Airway epithelial cell (primary cell): Measurements from ENCODE around the gene FBXO36. TPM values are rescaled to one million over a fixed set of nuclear protein-coding genes. Genes with fewer than 3 reads are reported as not detected.

Experiments
- total RNA-seq: library from RNA; depleted of rRNA; stranded (reverse); fragments of >200 nt; gene quantifications from 2 replicates; pipeline ENCODE4 v1.2.3, GENCODE V29; 2015

Gene FBXO36, protein sequence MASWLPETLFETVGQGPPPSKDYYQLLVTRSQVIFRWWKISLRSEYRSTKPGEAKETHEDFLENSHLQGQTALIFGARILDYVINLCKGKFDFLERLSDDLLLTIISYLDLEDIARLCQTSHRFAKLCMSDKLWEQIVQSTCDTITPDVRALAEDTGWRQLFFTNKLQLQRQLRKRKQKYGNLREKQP
- total RNA-seq = 3.3 and 4.0 TPM in 2 replicates

DNA sequence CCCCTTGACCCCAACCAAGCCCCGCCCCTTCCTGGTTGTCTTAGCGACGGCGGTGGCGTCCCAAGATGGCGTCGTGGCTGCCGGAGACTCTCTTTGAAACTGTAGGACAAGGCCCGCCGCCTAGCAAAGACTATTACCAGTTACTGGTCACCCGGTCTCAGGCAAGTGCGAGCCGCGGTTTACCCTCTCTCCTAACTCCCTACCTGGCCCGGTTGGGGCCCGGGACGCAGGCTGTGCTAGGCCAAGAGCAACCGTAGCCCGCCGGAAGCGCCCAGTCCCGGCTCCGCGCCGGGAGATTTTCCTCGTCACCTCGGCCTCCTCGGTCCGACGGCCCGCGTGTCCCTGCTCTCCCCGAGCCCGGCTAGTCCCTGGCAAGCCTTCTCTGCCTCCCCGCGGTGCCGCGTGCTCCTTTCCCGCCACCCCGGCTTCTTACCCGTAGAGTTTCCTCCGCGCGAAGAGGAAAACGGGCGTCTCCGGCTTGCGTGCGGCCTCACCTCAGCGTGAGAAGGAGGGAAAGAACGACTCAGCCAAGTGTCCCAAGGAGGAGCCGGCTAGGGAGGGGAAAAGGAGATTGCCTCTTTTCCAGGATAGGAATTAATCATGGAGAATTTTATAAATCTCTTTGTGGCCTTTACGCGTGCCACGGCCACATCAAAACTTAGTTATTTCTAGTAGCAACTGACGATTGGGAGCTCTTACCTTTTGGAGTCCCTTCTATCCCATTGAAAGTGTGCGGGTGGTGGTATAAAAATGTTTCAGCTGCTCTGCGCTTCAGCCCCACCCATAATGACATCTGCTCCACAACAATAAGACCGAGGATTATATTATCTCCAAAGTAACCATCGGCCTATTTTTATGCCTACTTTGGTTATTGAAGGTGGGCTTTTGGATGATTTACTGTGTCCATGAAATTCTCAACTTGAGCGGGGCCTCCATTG lies at the start of gene FBXO36:
FBXO36 (plus strand) TSS at position 55 of the 938 bp plus-strand sequence; CDS start at position 66, 11 bp downstream.

DNA sequence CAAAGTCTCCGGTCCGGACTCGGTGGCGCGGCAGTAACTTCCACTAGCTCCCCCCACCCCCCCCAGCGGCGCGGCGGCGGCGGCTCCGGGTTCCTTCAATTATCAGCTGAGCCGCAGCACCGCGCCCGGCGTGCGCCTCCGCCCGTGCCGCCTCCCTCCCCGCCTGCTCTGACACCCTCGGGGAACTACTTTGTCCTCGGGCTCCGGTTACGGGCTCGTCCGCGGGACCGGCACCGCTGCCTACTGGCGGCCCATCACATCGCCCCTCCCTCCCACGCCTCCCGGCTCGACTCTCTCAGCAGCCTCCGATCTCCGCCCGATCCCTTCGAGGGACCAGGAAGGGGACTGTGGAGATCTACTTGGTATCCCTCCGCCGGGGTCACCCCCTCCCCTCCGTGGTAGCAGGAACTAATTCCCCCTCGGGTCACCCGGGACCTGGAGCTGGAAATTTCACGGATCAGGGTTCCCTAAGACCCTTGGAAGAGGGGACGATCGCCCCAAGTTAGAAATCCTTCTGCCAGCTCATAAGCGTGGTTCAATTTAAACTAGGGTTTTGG lies 333 bp upstream of the FBXO36 start, which contains the start of gene TRIP12:
TRIP12 (minus strand) TSS at position 118 of the 557 bp plus-strand sequence. CDS start 41,930 bp downstream, outside the sequence.

Other genes with a start within 250 kb of the FBXO36 start
- 3.1 and 5.1 TPM in 2 replicates for gene DNER, start 207.9 kb upstream of the FBXO36 start, total RNA-seq
- 85.0 and 92.0 TPM in 2 replicates for gene TRIP12, start 494 bp upstream of the FBXO36 start, total RNA-seq
- 2.4 and 3.7 TPM in 2 replicates for gene SLC16A14, start 146.4 kb downstream of the FBXO36 start, total RNA-seq